ENCODE data around the gene SLC8B1.

SLC8B1 gene

DNA sequence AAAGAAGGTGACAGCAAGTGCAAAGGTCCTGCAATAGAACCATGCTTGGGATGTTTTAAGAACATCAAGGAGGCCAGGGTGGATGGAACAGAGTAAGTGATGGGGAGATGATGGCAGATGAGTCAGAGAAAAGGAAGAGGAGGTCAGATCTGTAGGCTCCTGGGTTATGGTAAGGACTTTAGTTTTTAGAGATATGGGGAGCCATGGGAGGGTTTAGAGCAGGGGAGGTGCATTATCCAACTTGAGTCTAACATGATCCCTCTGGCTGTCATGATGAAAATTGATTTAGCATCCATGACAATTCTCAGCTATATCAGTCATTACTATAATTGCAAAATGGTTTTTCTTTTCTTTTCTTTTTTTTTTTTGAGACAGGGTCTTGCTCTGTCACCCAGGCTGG, 16.2 kb upstream of the SLC8B1 start:
- TF ChIP-seq, protein P1, sequence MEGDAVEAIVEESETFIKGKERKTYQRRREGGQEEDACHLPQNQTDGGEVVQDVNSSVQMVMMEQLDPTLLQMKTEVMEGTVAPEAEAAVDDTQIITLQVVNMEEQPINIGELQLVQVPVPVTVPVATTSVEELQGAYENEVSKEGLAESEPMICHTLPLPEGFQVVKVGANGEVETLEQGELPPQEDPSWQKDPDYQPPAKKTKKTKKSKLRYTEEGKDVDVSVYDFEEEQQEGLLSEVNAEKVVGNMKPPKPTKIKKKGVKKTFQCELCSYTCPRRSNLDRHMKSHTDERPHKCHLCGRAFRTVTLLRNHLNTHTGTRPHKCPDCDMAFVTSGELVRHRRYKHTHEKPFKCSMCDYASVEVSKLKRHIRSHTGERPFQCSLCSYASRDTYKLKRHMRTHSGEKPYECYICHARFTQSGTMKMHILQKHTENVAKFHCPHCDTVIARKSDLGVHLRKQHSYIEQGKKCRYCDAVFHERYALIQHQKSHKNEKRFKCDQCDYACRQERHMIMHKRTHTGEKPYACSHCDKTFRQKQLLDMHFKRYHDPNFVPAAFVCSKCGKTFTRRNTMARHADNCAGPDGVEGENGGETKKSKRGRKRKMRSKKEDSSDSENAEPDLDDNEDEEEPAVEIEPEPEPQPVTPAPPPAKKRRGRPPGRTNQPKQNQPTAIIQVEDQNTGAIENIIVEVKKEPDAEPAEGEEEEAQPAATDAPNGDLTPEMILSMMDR (IDR thresholded peaks at IDR 0.05): no peak
- Histone ChIP-seq H3K27ac (no peak overlapping the region), H3K4me1 (no peaks in the 10 kb centered on the region), H3K36me3 (no peaks in the 10 kb centered on the region), H3K27me3 (peaks cover 0 to 7% of the 10 kb centered on the region in 2 donors), H3K9me3 (no peaks in the 10 kb centered on the region), H3K4me3 (no peak overlapping the region)
- intact Hi-C loops (cut with DNase I; ENCODE audit: low total_unique reads): no loop called here
- DNase-seq: no peak

- no peak overlapping the region for H3K4me3 ChIP-seq
- TF ChIP-seq, protein P1 (IDR thresholded peaks at IDR 0.05): no peak
- peaks cover 0 to 7% of the 10 kb centered on the region in 2 donors for H3K27me3 ChIP-seq
- H3K36me3 ChIP-seq: no peaks in the 10 kb centered on the region
- H3K27ac ChIP-seq: no peak overlapping the region
- no peaks in the 10 kb centered on the region for H3K4me1 ChIP-seq
- DNase-seq: no peak
- no peaks in the 10 kb centered on the region for H3K9me3 ChIP-seq
- intact Hi-C loops (cut with DNase I; ENCODE audit: low total_unique reads): no loop called here
Observed at GRCh38 chr12:113348849-113349536, 14.1 kb upstream of the SLC8B1 start.

DNA sequence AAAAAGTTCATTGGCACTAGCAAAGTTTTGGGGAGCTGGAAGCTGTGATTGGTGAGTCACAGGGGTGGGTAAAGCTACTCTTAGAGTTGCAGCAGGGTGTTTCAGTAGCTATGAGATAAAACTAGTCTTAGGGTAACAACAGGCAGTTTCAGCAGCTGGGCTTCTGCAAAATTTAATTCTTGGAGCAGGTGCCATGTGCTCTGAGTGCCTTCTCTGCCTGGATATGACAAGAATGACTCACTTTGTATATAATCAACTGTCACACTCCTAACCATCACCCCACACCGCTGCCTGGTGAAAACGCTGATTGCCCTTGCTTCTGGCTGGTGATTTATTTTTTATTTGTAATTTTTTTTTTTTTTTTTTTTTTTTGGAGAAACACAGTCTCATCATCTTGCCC, 13.0 kb upstream of the SLC8B1 start:
- peaks cover 0 to 7% of the 10 kb centered on the region in 2 donors for H3K27me3 ChIP-seq
- H3K4me3 ChIP-seq: no peak overlapping the region
- no peak for DNase-seq
- H3K36me3 ChIP-seq: no peaks in the 10 kb centered on the region
- H3K4me1 ChIP-seq: no peaks in the 10 kb centered on the region
- no peak overlapping the region for H3K27ac ChIP-seq
- TF ChIP-seq, protein P1 (IDR thresholded peaks at IDR 0.05): no peak
- intact Hi-C loops (cut with DNase I; ENCODE audit: low total_unique reads): no loop called here
- H3K9me3 ChIP-seq: no peaks in the 10 kb centered on the region

DNA sequence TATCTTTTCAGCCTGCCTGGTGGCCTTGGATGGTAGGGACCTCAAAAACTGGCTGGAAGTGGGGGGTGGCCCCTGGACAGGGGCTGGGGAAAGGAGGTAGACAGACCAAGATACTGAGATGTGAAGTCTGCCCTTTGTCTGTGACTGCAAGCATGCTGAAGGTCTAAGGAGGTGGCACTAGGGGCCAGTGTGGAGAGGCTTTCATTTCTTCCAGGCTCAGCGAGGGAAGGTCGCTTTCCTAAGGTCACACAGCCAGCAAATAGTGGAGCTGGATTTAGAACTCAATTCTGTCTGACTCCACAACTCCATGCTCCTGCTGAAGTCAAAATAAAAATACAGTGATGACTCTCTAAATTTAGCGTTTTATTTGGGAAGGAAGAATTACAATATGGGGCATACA, 12.2 kb upstream of the SLC8B1 start:
- intact Hi-C loops (cut with DNase I; ENCODE audit: low total_unique reads): no loop called here
- TF ChIP-seq, protein P1 (IDR thresholded peaks at IDR 0.05): no peak
- H3K4me3 ChIP-seq: no peak overlapping the region

GRCh38 chr12:113346353-113346752, 11.4 kb upstream of the SLC8B1 start:
- Histone ChIP-seq H3K4me3 (no peak overlapping the region), H3K9me3 (no peaks in the 10 kb centered on the region), H3K27ac (no peak overlapping the region), H3K4me1 (no peaks in the 10 kb centered on the region), H3K27me3 (peaks cover 0 to 7% of the 10 kb centered on the region in 2 donors), H3K36me3 (no peaks in the 10 kb centered on the region)
- no peak for DNase-seq
- intact Hi-C loops (cut with DNase I; ENCODE audit: low total_unique reads): no loop called here
- TF ChIP-seq, protein P1 (IDR thresholded peaks at IDR 0.05): no peak

More for the DNA sequence above, 12.2 kb upstream of the SLC8B1 start:
- Histone ChIP-seq H3K4me1 (no peaks in the 10 kb centered on the region), H3K9me3 (no peaks in the 10 kb centered on the region), H3K36me3 (no peaks in the 10 kb centered on the region), H3K27me3 (peaks cover 0 to 7% of the 10 kb centered on the region in 2 donors), H3K27ac (no peak overlapping the region)
- DNase-seq: no peak
